Measurements from ENCODE around the gene ZBED5.

DNA sequence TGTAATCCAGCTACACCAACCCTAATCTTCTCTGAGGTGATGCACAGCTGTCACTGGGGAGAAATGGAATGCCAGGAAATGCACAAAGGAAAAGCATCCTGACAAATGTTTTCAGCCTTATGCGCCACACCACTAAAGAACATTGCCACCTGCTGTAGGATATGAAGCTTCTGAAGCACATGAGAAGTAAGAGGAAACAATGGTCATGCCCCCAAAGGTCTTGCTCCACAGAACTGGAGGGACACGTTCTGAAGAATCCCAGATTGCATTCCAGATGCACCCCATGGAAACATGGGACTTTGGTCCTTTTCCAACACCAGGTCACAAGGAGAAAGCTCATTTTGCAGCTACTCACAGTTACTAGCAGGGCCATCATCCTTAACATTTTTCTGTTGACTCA, 48.7 kb upstream of the ZBED5 start:
- TF ChIP-seq POLR2A (IDR thresholded peaks at IDR 0.05): no peak
- TF ChIP-seq CTCF (IDR thresholded peaks at IDR 0.05): no peak

All from breast epithelium (tissue), 3 donors.